ENCODE results near the gene METTL8. TPM values are rescaled to one million over a fixed set of nuclear protein-coding genes. Genes with fewer than 3 reads are reported as not detected.

The METTL8 gene, protein sequence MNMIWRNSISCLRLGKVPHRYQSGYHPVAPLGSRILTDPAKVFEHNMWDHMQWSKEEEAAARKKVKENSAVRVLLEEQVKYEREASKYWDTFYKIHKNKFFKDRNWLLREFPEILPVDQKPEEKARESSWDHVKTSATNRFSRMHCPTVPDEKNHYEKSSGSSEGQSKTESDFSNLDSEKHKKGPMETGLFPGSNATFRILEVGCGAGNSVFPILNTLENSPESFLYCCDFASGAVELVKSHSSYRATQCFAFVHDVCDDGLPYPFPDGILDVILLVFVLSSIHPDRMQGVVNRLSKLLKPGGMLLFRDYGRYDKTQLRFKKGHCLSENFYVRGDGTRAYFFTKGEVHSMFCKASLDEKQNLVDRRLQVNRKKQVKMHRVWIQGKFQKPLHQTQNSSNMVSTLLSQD
- total RNA-seq = 10 to 100 TPM; 19.5 to 27.7 TPM

DNA sequence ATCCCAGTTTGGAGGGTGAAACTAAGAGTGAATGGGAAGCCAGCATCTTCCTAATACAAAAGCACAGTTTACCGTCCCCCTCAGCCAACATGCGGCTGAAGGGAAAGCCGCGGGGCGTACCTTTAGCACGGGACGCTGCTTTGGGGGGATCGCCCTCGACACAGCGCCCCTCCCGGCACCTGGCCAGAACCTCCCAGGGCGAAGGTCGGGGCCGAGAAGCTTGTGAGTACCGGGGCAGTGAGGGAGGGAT, at the start of gene METTL8:
TSS of gene METTL8 (minus strand) at position 228 of the 250 bp plus-strand sequence. CDS start 41,805 bp downstream, outside the sequence.
- Mint-ChIP-seq H3K4me3 (peak within 1 kb of the TSS; percentile 94), H3K36me3 (ENCODE audit: low read depth) (peaks cover 27% of the 10 kb centered on the region), H3K27me3 (no peaks in the 10 kb centered on the region), H3K9me3 (no peaks in the 10 kb centered on the region), H3K27ac (peak within 1 kb of the TSS; percentile 86), H3K4me1 (peaks cover 8% of the 10 kb centered on the region)
- no peak for ATAC-seq (replicated peaks)

DNA sequence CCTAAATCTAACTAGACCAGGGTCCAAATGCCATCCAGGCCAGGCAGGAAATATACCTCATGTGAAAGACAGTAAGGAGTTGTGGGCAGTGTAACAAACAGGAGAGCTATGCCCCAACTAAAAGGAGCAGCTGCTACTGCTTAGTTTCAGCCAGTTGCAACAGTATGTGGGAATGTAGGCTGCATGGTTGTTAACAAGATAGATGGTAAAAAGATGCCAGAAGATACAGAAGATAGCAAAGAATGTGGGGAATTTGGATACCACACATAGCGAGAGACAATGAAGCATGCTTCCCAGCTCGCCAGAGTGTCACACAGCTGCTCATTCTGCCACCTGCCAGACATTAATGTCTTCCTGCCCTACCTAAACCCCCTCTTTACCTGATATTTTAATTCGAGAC, 49.1 kb upstream of the METTL8 start:
- H3K9me3 Mint-ChIP-seq = no peaks in the 10 kb centered on the region
- no peaks in the 10 kb centered on the region for H3K27me3 Mint-ChIP-seq
- no peak overlapping the region for H3K4me3 Mint-ChIP-seq
- peaks cover 10% of the 10 kb centered on the region for H3K4me1 Mint-ChIP-seq
- H3K36me3 Mint-ChIP-seq (ENCODE audit: low read depth) = peaks cover 70% of the 10 kb centered on the region
- H3K27ac Mint-ChIP-seq = no peak overlapping the region
- no peak for ATAC-seq (replicated peaks)

DNA sequence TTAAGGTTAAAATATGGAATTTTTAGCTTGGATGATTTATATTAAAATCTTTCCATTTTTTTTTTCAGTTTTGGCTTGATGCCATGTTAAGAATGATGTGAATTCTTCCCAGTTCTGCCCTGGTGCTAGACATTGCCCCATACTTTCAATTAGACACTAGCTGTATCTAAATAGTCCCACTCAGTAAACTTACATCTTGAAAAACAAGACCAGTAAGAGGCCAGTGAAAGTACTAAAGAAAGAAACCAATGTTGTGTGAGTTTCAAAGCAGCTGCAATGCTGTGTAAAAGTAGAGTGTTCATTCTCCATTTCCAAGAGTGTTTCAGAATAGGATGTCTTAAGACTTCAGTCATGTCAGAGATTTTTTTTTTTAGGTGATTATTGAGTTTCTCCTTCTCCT, 48.5 kb upstream of the METTL8 start:
- H3K4me1 Mint-ChIP-seq = peaks cover 10% of the 10 kb centered on the region

DNA sequence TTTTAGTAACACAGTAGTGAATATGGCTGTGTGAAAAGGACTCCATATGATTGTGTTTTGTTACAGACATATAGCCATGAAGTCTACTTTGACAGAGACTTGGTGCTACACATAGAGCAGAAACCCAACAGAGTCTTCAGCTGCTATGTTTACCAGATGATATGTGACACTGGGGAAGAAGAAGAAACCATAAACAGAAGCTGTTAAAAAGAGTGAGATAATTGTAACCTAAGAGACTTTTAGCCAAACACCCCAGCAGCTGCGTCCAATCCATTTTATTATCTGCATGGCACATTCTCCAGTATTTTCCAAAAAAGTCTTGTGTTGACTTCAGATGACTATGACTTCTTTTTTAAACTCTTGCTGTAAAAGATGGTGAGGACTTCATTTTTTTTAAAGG, 47.1 kb upstream of the METTL8 start:
- no peak for ATAC-seq (replicated peaks)
- Mint-ChIP-seq H3K27me3 (no peaks in the 10 kb centered on the region), H3K36me3 (ENCODE audit: low read depth) (peaks cover 82% of the 10 kb centered on the region), H3K9me3 (no peaks in the 10 kb centered on the region), H3K4me3 (no peak overlapping the region), H3K4me1 (peaks cover 10% of the 10 kb centered on the region), H3K27ac (no peak overlapping the region)

More for the DNA sequence above, 48.5 kb upstream of the METTL8 start:
- Mint-ChIP-seq H3K36me3 (ENCODE audit: low read depth) (peaks cover 71% of the 10 kb centered on the region), H3K9me3 (no peaks in the 10 kb centered on the region), H3K27ac (no peak overlapping the region), H3K27me3 (no peaks in the 10 kb centered on the region), H3K4me3 (no peak overlapping the region)
- no peak for ATAC-seq (replicated peaks)

DNA sequence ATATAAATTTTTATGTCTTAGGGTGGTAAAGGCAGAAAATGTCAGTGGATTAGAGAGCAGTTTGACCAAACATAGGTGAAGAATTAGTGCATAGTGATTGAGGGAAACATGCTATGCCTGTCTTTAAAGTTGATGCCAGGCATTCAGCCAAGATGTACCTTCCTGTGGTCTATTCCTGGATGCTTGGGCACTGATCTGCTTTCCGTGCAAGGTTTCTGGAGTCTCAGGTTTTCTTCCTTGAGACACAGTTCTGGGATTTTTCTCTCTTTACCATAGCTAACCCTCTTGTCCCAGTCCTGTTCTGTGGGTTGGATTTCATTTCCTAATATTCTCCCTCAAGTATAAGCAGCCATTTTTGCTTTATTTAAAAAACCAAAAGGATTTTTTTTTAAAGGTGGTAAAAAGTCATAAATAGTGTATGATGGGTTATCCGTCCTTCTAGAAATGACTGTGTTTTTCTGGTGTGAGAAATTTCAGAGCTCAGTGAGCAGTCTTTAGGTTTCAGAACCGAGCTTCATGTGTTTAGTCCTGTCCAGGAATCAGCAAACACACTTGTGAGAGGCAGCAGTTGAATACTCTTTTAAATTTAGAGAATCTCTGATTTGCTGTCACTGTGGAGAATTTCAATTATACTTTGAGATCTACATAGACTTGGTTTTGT, 45.5 kb upstream of the METTL8 start:
- H3K9me3 Mint-ChIP-seq = no peaks in the 10 kb centered on the region
- ATAC-seq (replicated peaks) = peak; percentile 60

DNA sequence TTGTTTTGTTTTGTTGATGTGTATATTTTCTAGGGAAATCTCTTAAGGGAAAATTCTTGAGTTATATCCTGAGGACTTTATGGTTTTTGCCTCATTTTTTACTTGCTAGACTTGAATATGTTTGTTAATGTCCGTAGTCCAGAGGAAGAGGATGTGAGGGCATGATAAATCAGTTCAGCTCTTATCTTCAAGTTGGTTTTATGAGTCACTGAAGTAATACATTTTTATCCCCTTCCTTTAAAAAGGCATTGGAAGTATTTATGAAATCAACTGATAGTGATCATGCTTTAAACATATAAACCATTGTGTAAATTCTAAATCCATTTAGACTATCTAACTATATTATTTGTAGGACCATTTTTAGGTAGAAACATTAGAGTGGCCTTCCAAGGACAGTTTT, 44.6 kb upstream of the METTL8 start:
- ATAC-seq (replicated peaks) = no peak
- H3K4me1 Mint-ChIP-seq = no peaks in the 10 kb centered on the region
- no peak overlapping the region for H3K4me3 Mint-ChIP-seq
- no peaks in the 10 kb centered on the region for H3K27me3 Mint-ChIP-seq
- peaks cover 98% of the 10 kb centered on the region for H3K36me3 Mint-ChIP-seq (ENCODE audit: low read depth)
- no peak overlapping the region for H3K27ac Mint-ChIP-seq
- no peaks in the 10 kb centered on the region for H3K9me3 Mint-ChIP-seq

More for the DNA sequence above, 45.5 kb upstream of the METTL8 start:
- Mint-ChIP-seq H3K4me3 (no peak overlapping the region), H3K4me1 (no peaks in the 10 kb centered on the region), H3K27ac (peak overlapping the region; percentile 8), H3K36me3 (ENCODE audit: low read depth) (peaks cover 88% of the 10 kb centered on the region), H3K27me3 (no peaks in the 10 kb centered on the region)

DNA sequence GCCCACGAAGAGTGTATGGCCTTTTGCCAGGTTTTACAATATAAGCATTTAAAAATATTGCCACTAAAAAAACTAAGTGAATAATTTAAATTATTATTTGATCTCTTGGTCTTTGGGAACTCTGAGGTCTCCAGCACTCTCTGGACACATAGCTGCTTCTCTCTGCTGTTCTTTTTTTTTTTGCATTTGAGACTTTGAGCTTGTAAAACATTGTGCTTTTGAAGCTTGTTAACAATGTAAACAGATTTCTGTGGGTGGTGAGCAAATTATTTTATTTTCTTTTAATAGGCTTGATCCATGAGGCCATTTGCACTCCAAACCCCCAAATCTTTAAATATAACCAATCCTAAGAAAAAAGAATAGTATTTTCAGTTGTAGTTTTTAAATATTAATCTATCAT, 42.2 kb upstream of the METTL8 start:
- Mint-ChIP-seq H3K4me3 (no peak overlapping the region), H3K27me3 (no peaks in the 10 kb centered on the region), H3K27ac (no peak overlapping the region), H3K4me1 (no peaks in the 10 kb centered on the region), H3K36me3 (ENCODE audit: low read depth) (peaks cover 90% of the 10 kb centered on the region), H3K9me3 (no peaks in the 10 kb centered on the region)
- no peak for ATAC-seq (replicated peaks)

DNA sequence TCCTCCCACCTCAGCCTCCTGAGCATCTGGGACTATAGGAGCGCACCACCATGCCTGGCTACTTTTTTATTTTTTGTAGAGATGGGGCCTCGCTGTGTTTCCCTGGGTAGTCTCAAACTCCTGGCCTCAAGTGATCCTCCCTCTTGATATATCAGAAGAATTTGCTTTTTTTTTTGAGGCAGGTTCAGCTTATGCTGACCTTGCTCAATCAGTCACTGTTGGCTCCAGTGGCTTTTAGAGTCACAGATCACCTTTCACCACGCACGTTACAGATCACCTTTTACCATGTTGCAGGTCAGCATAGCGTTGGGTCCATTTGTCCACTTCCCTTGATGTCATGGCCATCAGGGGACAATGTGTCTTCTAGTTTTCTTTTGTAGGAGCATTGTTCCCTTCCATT, 36.3 kb upstream of the METTL8 start:
- H3K4me3 Mint-ChIP-seq = no peak overlapping the region
- peaks cover 86% of the 10 kb centered on the region for H3K36me3 Mint-ChIP-seq (ENCODE audit: low read depth)
- no peaks in the 10 kb centered on the region for H3K27me3 Mint-ChIP-seq
- H3K9me3 Mint-ChIP-seq = no peaks in the 10 kb centered on the region
- H3K27ac Mint-ChIP-seq = no peak overlapping the region
- H3K4me1 Mint-ChIP-seq = no peaks in the 10 kb centered on the region
- no peak for ATAC-seq (replicated peaks)

DNA sequence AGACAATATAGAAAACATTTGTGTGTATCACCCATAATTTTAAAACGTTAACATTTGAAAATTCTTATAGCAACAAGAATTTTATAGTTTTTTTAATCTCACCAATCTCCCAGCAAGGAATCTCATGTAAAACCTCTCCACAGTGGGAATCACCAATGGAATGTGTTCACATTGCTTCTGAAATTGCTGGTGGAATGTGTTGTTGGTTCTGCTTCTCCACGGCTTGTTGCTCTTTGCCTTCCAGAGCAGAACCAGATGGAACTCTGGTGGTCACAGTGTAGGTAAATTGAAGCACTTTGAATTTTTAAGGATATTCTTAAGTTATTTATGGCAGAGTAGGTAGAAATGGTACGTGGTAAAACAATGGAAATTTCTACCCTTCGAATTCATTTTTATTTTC, 35.4 kb upstream of the METTL8 start:
- no peak for ATAC-seq (replicated peaks)
- Mint-ChIP-seq H3K4me3 (no peak overlapping the region), H3K4me1 (no peaks in the 10 kb centered on the region), H3K27ac (no peak overlapping the region), H3K9me3 (no peaks in the 10 kb centered on the region), H3K27me3 (no peaks in the 10 kb centered on the region), H3K36me3 (ENCODE audit: low read depth) (peaks cover 76% of the 10 kb centered on the region)

DNA sequence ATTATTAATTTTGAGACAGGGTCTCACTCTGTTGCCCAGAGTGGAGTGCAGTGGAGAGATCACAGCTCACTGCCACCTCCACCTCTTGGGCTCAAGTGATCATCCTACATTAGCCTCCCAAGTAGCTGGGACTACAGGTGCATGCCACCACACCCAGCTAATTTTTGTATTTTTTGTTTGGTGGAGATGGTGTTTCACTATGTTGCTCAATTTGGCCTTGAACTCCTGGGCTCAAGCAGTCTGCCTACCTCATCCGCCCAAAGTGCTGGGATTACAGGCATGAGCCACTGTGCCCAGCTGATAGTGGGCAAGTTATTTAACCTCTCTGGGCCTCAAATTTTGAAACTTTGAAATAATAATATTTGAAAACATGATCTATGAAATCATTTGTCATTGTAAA, 26.7 kb upstream of the METTL8 start:
- Mint-ChIP-seq H3K36me3 (ENCODE audit: low read depth) (peaks cover 73% of the 10 kb centered on the region), H3K27ac (no peak overlapping the region), H3K4me3 (no peak overlapping the region), H3K27me3 (no peaks in the 10 kb centered on the region), H3K9me3 (no peaks in the 10 kb centered on the region), H3K4me1 (peaks cover 3% of the 10 kb centered on the region)
- ATAC-seq (replicated peaks) = no peak

DNA sequence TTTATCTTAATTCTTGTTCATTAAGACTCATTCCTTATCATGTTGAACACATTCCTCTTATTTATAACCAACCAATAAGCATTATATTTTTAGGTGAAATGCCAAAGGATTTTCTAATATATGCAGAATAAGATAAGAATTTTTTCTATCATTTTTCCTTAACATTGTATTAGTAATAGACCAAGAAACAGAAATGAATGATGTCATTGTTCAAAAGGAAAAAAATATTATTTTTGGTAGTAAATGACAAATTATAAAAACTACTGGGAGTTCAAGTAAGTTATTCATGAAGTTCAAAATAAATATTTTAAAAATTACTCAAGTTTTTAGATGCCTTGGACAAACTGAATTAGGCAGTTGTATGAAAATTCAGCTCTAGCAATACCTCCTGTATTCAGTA, 25.7 kb upstream of the METTL8 start:
- no peak for ATAC-seq (replicated peaks)
- H3K4me3 Mint-ChIP-seq = no peak overlapping the region
- H3K9me3 Mint-ChIP-seq = no peaks in the 10 kb centered on the region
- H3K27ac Mint-ChIP-seq = no peak overlapping the region
- H3K36me3 Mint-ChIP-seq (ENCODE audit: low read depth) = peaks cover 79% of the 10 kb centered on the region
- H3K4me1 Mint-ChIP-seq = peaks cover 3% of the 10 kb centered on the region
- H3K27me3 Mint-ChIP-seq = no peaks in the 10 kb centered on the region

DNA sequence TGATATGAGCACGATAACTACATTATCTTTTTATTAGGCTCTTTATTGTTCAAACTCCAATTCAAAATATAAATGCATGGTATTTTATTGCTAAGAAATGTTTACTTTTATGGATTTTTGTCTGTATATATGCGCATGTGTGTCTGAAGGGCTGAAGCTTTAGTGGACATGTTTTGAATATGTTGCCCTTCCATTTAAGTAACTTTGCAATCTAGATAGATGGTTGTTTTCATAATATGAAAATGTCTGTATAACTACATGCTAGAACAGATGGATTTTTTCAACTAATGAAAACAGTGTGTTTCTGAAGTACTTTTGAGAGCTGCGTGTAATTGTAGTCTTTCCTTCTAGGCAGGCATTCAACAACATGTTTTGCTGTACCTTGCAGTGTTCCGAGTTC, 19.0 kb upstream of the METTL8 start:
- Mint-ChIP-seq H3K27me3 (no peaks in the 10 kb centered on the region), H3K27ac (no peak overlapping the region), H3K9me3 (no peaks in the 10 kb centered on the region), H3K4me3 (no peak overlapping the region), H3K4me1 (peaks cover 3% of the 10 kb centered on the region), H3K36me3 (ENCODE audit: low read depth) (peaks cover 93% of the 10 kb centered on the region)
- no peak for ATAC-seq (replicated peaks)

DNA sequence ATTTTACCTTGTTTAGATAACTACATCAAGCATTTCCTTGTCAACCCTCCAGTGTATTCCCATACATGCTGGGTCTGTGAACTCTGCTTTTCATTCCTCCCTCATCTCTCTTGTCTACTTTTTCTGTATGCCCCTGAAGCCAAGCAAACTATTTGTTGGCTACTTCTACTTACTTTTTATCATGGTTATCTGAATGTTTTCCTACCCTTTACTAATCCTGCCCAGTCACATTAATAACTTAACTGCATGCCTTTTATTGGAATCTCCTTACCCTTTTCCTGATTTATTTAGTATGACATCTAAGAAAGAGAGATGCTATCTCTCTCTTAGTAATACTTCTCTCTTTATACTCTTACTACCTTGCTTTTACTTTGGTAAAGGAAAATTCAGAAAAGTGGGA, 17.3 kb upstream of the METTL8 start:
- ATAC-seq (replicated peaks) = no peak

DNA sequence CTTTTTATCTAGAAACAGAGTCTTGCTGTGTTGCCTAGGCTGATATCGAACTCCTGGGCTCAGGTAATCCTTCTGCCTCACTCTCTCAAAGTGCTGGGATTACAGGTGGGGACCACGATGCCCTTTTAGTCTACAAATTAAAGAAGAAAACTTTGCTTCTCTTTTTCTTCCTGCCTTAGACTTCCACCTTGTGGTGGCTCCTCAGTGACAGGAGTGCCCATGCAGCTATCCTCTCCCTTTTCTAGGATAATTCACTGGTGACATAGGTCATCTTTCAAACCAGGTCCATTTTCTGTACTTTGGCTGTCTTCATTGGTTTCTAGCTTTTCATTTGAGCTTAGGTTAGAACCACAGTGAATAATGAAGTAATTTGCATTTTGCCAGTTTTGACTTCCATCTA, 13.9 kb upstream of the METTL8 start:
- Mint-ChIP-seq H3K4me3 (no peak overlapping the region), H3K27ac (no peak overlapping the region), H3K4me1 (no peaks in the 10 kb centered on the region), H3K27me3 (no peaks in the 10 kb centered on the region), H3K36me3 (ENCODE audit: low read depth) (peaks cover 95% of the 10 kb centered on the region), H3K9me3 (no peaks in the 10 kb centered on the region)
- ATAC-seq (replicated peaks) = no peak

More for the DNA sequence above, 17.3 kb upstream of the METTL8 start:
- H3K36me3 Mint-ChIP-seq (ENCODE audit: low read depth) = peaks cover 94% of the 10 kb centered on the region
- H3K27ac Mint-ChIP-seq = no peak overlapping the region
- no peaks in the 10 kb centered on the region for H3K9me3 Mint-ChIP-seq
- no peaks in the 10 kb centered on the region for H3K4me1 Mint-ChIP-seq
- H3K27me3 Mint-ChIP-seq = no peaks in the 10 kb centered on the region
- no peak overlapping the region for H3K4me3 Mint-ChIP-seq

DNA sequence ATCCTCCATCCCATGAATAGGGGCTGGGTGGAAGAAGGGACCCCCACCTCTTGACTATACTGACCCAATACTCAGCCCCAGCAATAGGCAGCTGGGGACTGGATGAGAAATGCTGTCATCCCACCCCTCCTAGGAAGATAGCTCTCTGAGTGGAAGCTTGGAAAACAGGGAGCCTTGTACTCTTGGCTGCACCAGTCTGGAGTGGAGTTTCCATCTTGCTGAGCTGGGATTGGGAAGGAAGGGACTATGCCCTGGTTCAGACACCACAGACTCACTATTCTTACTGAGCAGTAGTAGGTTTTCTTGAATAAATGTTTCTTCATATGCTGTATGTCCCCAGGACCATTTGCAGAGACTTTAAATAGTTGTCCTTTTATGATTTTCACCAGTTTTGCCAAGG, 7.7 kb upstream of the METTL8 start:
- Mint-ChIP-seq H3K4me3 (no peak overlapping the region), H3K4me1 (no peaks in the 10 kb centered on the region), H3K36me3 (ENCODE audit: low read depth) (peaks cover 95% of the 10 kb centered on the region), H3K27ac (no peak overlapping the region), H3K9me3 (no peaks in the 10 kb centered on the region), H3K27me3 (no peaks in the 10 kb centered on the region)
- no peak for ATAC-seq (replicated peaks)
